ENCODE measurements around the gene AKAP11. TPM values are rescaled to one million over a fixed set of nuclear protein-coding genes. Genes with fewer than 3 reads are reported as not detected.
A peak's percentile ranks its signal among the peaks of the same experiment; 100 is the strongest.

AKAP11 gene
- total and polyA plus RNA-seq, 2 donors (not counting 1 experiment from before 2014, with no cell fraction given): 27.8 to 34.0 TPM

DNA sequence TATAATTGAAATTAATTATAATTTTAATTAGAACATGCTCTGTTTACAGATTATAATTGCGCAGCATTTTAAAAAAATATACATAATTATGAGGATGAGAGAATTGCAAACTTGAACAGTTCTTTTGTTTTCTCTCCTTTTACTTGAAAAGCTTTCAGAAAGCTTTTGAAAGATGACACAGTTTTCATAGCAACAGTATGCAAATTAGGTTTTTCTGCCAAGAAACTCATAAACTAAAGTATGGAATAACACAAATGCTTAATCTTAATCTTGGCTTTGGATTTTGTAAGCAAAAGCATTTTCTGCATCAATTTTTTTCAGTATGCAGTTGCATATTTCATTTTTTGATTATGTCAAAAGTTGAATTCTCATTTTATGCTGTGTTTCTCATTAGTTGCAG, 32.8 kb upstream of the AKAP11 start:
- Histone ChIP-seq H3K4me3 (replicated peaks in 1 of 4; ENCODE audit: control extremely low read depth in 1 of 4, insufficient read depth in 1 of 4, low read depth in 3 of 4, low read length in 4 of 4) (no peak overlapping the region), H3K27me3 (ENCODE audit: control insufficient read depth, insufficient read depth, low read length) (no peaks in the 10 kb centered on the region), H3K79me2 (ENCODE audit: control insufficient read depth, insufficient read depth, low read length) (no peaks in the 10 kb centered on the region), H3K36me3 (ENCODE audit: control insufficient read depth, insufficient read depth, low read length) (no peaks in the 10 kb centered on the region), H2AFZ (ENCODE audit: low read length) (no peak overlapping the region), H3K9me3 (ENCODE audit: control insufficient read depth, insufficient read depth, low read depth, low read length) (no peaks in the 10 kb centered on the region), H3K27ac (ENCODE audit: insufficient read depth, low read length) (no peak overlapping the region), H3K4me2 (ENCODE audit: extremely low read depth, insufficient read depth, low read length) (no peak overlapping the region), H4K20me1 (ENCODE audit: control insufficient read depth, extremely low read depth, insufficient read depth, low read length) (no peaks in the 10 kb centered on the region), H3K4me1 (ENCODE audit: control insufficient read depth, extremely low read depth, insufficient read depth, low read length) (no peaks in the 10 kb centered on the region), H3K9ac (ENCODE audit: insufficient read depth, low read length) (no peak overlapping the region)
- no peak for TF ChIP-seq EZH2 (IDR thresholded peaks at IDR 0.05; ENCODE audit: low read length, missing control alignments)
- TF ChIP-seq, protein P1, sequence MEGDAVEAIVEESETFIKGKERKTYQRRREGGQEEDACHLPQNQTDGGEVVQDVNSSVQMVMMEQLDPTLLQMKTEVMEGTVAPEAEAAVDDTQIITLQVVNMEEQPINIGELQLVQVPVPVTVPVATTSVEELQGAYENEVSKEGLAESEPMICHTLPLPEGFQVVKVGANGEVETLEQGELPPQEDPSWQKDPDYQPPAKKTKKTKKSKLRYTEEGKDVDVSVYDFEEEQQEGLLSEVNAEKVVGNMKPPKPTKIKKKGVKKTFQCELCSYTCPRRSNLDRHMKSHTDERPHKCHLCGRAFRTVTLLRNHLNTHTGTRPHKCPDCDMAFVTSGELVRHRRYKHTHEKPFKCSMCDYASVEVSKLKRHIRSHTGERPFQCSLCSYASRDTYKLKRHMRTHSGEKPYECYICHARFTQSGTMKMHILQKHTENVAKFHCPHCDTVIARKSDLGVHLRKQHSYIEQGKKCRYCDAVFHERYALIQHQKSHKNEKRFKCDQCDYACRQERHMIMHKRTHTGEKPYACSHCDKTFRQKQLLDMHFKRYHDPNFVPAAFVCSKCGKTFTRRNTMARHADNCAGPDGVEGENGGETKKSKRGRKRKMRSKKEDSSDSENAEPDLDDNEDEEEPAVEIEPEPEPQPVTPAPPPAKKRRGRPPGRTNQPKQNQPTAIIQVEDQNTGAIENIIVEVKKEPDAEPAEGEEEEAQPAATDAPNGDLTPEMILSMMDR (conservative IDR thresholded peaks at IDR 0.05 in 1 of 2, IDR thresholded peaks at IDR 0.05 in 1 of 2; ENCODE audit: low read depth in 1 of 2, low read length in 2 of 2): no peak
- DNase-seq (ENCODE audit: low read depth in 2 of 2): no peak

DNA sequence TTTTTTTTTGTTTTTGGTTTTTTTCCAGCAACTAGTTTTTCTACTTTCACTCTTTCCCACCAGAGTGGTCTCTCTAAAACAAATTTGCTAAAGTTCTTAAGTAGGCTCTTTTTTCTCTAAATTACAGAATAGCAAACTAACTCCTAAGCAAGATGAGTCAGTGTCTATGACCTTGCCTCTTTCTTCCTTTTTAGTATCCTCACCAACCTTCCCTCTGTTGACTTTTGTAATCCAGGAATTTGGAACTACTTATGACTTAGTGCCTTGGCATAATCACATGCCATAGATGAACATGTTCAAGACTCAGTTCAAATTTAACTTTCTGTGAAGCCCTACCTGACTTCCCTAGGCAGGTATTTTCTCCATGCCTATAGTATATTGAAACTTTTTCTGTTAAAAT, 32.3 kb upstream of the AKAP11 start:
- Histone ChIP-seq H3K27ac (ENCODE audit: insufficient read depth, low read length) (no peak overlapping the region), H4K20me1 (ENCODE audit: control insufficient read depth, extremely low read depth, insufficient read depth, low read length) (no peaks in the 10 kb centered on the region), H3K4me1 (ENCODE audit: control insufficient read depth, extremely low read depth, insufficient read depth, low read length) (no peaks in the 10 kb centered on the region), H3K79me2 (ENCODE audit: control insufficient read depth, insufficient read depth, low read length) (no peaks in the 10 kb centered on the region), H3K36me3 (ENCODE audit: control insufficient read depth, insufficient read depth, low read length) (no peaks in the 10 kb centered on the region), H3K4me3 (replicated peaks in 1 of 4; ENCODE audit: control extremely low read depth in 1 of 4, insufficient read depth in 1 of 4, low read depth in 3 of 4, low read length in 4 of 4) (no peak overlapping the region), H3K9me3 (ENCODE audit: control insufficient read depth, insufficient read depth, low read depth, low read length) (no peaks in the 10 kb centered on the region), H3K27me3 (ENCODE audit: control insufficient read depth, insufficient read depth, low read length) (no peaks in the 10 kb centered on the region), H2AFZ (ENCODE audit: low read length) (no peak overlapping the region), H3K4me2 (ENCODE audit: extremely low read depth, insufficient read depth, low read length) (no peak overlapping the region), H3K9ac (ENCODE audit: insufficient read depth, low read length) (no peak overlapping the region)
- TF ChIP-seq EZH2 (IDR thresholded peaks at IDR 0.05; ENCODE audit: low read length, missing control alignments): no peak
- TF ChIP-seq, protein P1 (conservative IDR thresholded peaks at IDR 0.05 in 1 of 2, IDR thresholded peaks at IDR 0.05 in 1 of 2; ENCODE audit: low read depth in 1 of 2, low read length in 2 of 2): no peak
- DNase-seq (ENCODE audit: low read depth in 2 of 2): peak in 1 of 2 donors; percentile 29

DNA sequence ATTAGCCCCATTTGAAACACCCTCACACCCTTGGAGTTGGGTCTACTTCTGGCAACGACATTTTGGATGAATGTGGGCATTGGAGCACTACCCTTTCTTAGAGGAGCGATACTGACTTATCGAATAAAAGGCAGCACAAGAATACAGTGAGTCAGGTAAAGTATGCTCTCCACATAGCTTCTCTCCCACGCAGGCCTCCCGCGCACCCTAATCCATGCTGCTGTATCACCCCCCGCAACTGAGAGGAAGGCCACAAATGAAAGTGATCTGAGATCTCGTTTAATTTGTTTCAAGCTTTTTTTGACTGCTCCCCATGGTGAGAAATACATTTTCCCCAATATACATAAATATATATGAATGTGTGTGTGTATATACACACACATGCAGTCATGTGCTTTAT, 25.4 kb upstream of the AKAP11 start:
- H3K27ac ChIP-seq (ENCODE audit: insufficient read depth, low read length): no peak overlapping the region
- H3K9me3 ChIP-seq (ENCODE audit: control insufficient read depth, insufficient read depth, low read depth, low read length): no peaks in the 10 kb centered on the region
- H3K36me3 ChIP-seq (ENCODE audit: control insufficient read depth, insufficient read depth, low read length): no peaks in the 10 kb centered on the region
- TF ChIP-seq, protein P1 (conservative IDR thresholded peaks at IDR 0.05 in 1 of 2, IDR thresholded peaks at IDR 0.05 in 1 of 2; ENCODE audit: low read depth in 1 of 2, low read length in 2 of 2): no peak
- no peak for TF ChIP-seq EZH2 (IDR thresholded peaks at IDR 0.05; ENCODE audit: low read length, missing control alignments)
- no peak overlapping the region for H3K4me2 ChIP-seq (ENCODE audit: extremely low read depth, insufficient read depth, low read length)
- H3K79me2 ChIP-seq (ENCODE audit: control insufficient read depth, insufficient read depth, low read length): no peaks in the 10 kb centered on the region
- DNase-seq (ENCODE audit: low read depth in 2 of 2): no peak
- no peaks in the 10 kb centered on the region for H3K27me3 ChIP-seq (ENCODE audit: control insufficient read depth, insufficient read depth, low read length)
- no peaks in the 10 kb centered on the region for H4K20me1 ChIP-seq (ENCODE audit: control insufficient read depth, extremely low read depth, insufficient read depth, low read length)
- no peaks in the 10 kb centered on the region for H3K4me1 ChIP-seq (ENCODE audit: control insufficient read depth, extremely low read depth, insufficient read depth, low read length)
- H3K9ac ChIP-seq (ENCODE audit: insufficient read depth, low read length): no peak overlapping the region
- H2AFZ ChIP-seq (ENCODE audit: low read length): no peak overlapping the region
- H3K4me3 ChIP-seq (replicated peaks in 1 of 4; ENCODE audit: control extremely low read depth in 1 of 4, insufficient read depth in 1 of 4, low read depth in 3 of 4, low read length in 4 of 4): no peak overlapping the region
